Stomach (tissue), 9 donors: Measurements from ENCODE around the gene EEFSEC. TPM values are rescaled to one million over a fixed set of nuclear protein-coding genes. Genes with fewer than 3 reads are reported as not detected.

Experiments used
- DNase-seq, 2 donors: peaks; one replicate each; pipeline versions ENCODE4 v3.0.0 to v3.0.0-alpha.2; 2013 to 2019
- H3K27ac ChIP-seq, 5 donors: fragments of 200-600 bp in 4 of 5; sonication (generic) in 4 of 5; one replicate each; pipeline ENCODE4 v1.5.1; 2013 to 2019; ENCODE audit warnings: mild to moderate bottlenecking in 1 of 5, moderate library complexity in 1 of 5
- H3K27me3 ChIP-seq, 3 donors: fragments of 200-600 bp; sonication (generic); one replicate each; pipeline ENCODE4 v1.5.1; 2017 to 2019; ENCODE audit warnings: mixed run types in 1 of 3
- H3K36me3 ChIP-seq, 4 donors: fragments of 200-600 bp; sonication (generic); 1 replicate in 3 of 4; 2 replicates in 1 of 4; pipeline ENCODE4 v1.5.1; 2016 to 2019
- H3K4me1 ChIP-seq, 4 donors: fragments of 200-600 bp; sonication (generic); one replicate each; pipeline ENCODE4 v1.5.1; 2016 to 2019
- H3K4me3 ChIP-seq, 4 donors: fragments of 200-600 bp; sonication (generic) in 3 of 4; one replicate each; pipeline ENCODE4 v1.5.1; 2016 to 2019; ENCODE audit warnings: mild to moderate bottlenecking in 1 of 4
- H3K9me3 ChIP-seq, 4 donors: fragments of 200-600 bp; sonication (generic); one replicate each; pipeline ENCODE4 v1.5.1; 2016 to 2019
- CTCF ChIP-seq, 7 experiments: fragments of 450-650 bp in 4 of 7; fragments of 200-600 bp in 3 of 7; sonication (generic) in 3 of 7; IDR thresholded peaks; one replicate each; pipeline ENCODE4 v1.5.1; 2016 to 2019; ENCODE audit warnings: antibody characterized with exemption in 7 of 7, control low read depth in 2 of 7, mild to moderate bottlenecking in 1 of 7
- EP300 ChIP-seq: sonication (generic); formaldehyde crosslinking; IDR thresholded peaks from one replicate; pipeline ENCODE4 v1.6.1; 2017; ENCODE audit warnings: antibody characterized with exemption
- POLR2A ChIP-seq, 4 donors: fragments of 450-650 bp; IDR thresholded peaks; one replicate each; pipeline ENCODE4 v1.6.1; 2016; ENCODE audit warnings: antibody characterized with exemption in 4 of 4, control low read depth in 2 of 4, mild to moderate bottlenecking in 1 of 4, moderate library complexity in 1 of 4
- POLR2AphosphoS5 ChIP-seq, 3 donors: sonication (generic); formaldehyde crosslinking; IDR thresholded peaks; one replicate each; pipeline ENCODE4 v1.6.1; 2016; ENCODE audit warnings: antibody characterized with exemption in 3 of 3
- WGBS, 5 donors: extraction: QIAGEN DNeasy Blood & Tissue Kit in 3 of 5; methylation state at CpG; one replicate each; pipeline versions ENCODE4 v1.1.5 to v1.1.7; 2013 to 2018; 5-methylcytosine and 5-hydroxymethylcytosine counted together
- intact Hi-C: fragments of 100-400 bp; cut with DNase I; formaldehyde crosslinking; loops from one replicate; pipeline ENCODE4 v1.15.1; 2023; ENCODE audit warnings: low total_unique reads
- polyA plus RNA-seq, 3 donors: library from polyadenylated mRNA; stranded (reverse); fragments of 200-250 nt; gene quantifications; one replicate each; pipeline ENCODE4 v1.2.3, GENCODE V29; 2013
- total RNA-seq, 5 donors: library from RNA; depleted of rRNA; stranded (reverse); fragments of >200 nt; gene quantifications; one replicate each; pipeline versions ENCODE4 v1.1.0 to v1.2.3, GENCODE V29; 2014 to 2016
- donor health status: healthy with polysubstance abuse.
- donor health status: Bipolar disorder and iron deficiency.
- donor health status: healthy.

Gene EEFSEC
- total and polyA plus RNA-seq, 8 donors, result 5.0 to 39.1 (median 13.2) TPM

- H3K4me1 ChIP-seq, result peaks cover 0 to 20% (median 15%) of the 10 kb centered on the region in 4 donors
- no peak for TF ChIP-seq POLR2AphosphoS5 (IDR thresholded peaks at IDR 0.05)
- TF ChIP-seq POLR2A (IDR thresholded peaks at IDR 0.05), result no peak
- no peak for TF ChIP-seq EP300
- TF ChIP-seq CTCF (IDR thresholded peaks at IDR 0.05), result no peak
- H3K27ac ChIP-seq, result no peak overlapping the region
- peaks cover 0 to 27% (median 21%) of the 10 kb centered on the region in 4 donors for H3K36me3 ChIP-seq
- no peak for DNase-seq
- no peak overlapping the region for H3K4me3 ChIP-seq
- H3K27me3 ChIP-seq, result no peaks in the 10 kb centered on the region
- no peaks in the 10 kb centered on the region for H3K9me3 ChIP-seq
- intact Hi-C loops, result no loop called here
- WGBS, 5 donors, result 91 to 100% (median 96%) methylated on average over 4 to 6 of the region's 6 CpGs
These were observed 204.3 kb downstream of the EEFSEC start for GRCh38 chr3:128357538-128357937.

- Histone ChIP-seq H3K27ac (no peak overlapping the region), H3K27me3 (no peaks in the 10 kb centered on the region), H3K4me3 (no peak overlapping the region), H3K36me3 (peaks cover 0 to 31% (median 23%) of the 10 kb centered on the region in 4 donors), H3K9me3 (no peaks in the 10 kb centered on the region), H3K4me1 (peaks cover 0 to 20% (median 15%) of the 10 kb centered on the region in 4 donors)
- intact Hi-C loops, result no loop called here
- 89 to 97% (median 94%) methylated on average over 13 to 17 of the region's 17 CpGs for WGBS, 5 donors
- no peak for DNase-seq
- TF ChIP-seq CTCF (IDR thresholded peaks at IDR 0.05), result no peak
- no peak for TF ChIP-seq POLR2AphosphoS5 (IDR thresholded peaks at IDR 0.05)
- no peak for TF ChIP-seq EP300
- TF ChIP-seq POLR2A (IDR thresholded peaks at IDR 0.05), result no peak
These were observed 205.0 kb downstream of the EEFSEC start for GRCh38 chr3:128358156-128358895.

- TF ChIP-seq POLR2AphosphoS5 (IDR thresholded peaks at IDR 0.05) (no peak), EP300 (no peak), CTCF (IDR thresholded peaks at IDR 0.05) (no peak), POLR2A (IDR thresholded peaks at IDR 0.05) (no peak)
- Histone ChIP-seq H3K4me3 (no peak overlapping the region), H3K27me3 (no peaks in the 10 kb centered on the region), H3K4me1 (peaks cover 0 to 12% (median 10%) of the 10 kb centered on the region in 4 donors), H3K9me3 (no peaks in the 10 kb centered on the region), H3K36me3 (peaks cover 0 to 32% (median 21%) of the 10 kb centered on the region in 4 donors), H3K27ac (no peak overlapping the region)
- 84 to 91% (median 86%) methylated on average over 6 of the region's 6 CpGs for WGBS, 5 donors
- DNase-seq, result no peak
- intact Hi-C loops, result no loop called here
These were observed 205.9 kb downstream of the EEFSEC start for GRCh38 chr3:128359060-128359664.

- no peak for TF ChIP-seq CTCF (IDR thresholded peaks at IDR 0.05)
- TF ChIP-seq EP300, result no peak
- no peak for TF ChIP-seq POLR2AphosphoS5 (IDR thresholded peaks at IDR 0.05)
- TF ChIP-seq POLR2A (IDR thresholded peaks at IDR 0.05), result no peak
- 72 to 90% (median 87%) methylated on average over 6 to 8 of the region's 8 CpGs for WGBS, 5 donors
These were observed 206.8 kb downstream of the EEFSEC start for GRCh38 chr3:128359846-128360642.

More at GRCh38 chr3:128359846-128360642, 206.8 kb downstream of the EEFSEC start:
- intact Hi-C loops, result no loop called here
- peaks cover 0 to 35% (median 20%) of the 10 kb centered on the region in 4 donors for H3K36me3 ChIP-seq
- DNase-seq, result no peak
- peaks cover 0 to 3% (median 2%) of the 10 kb centered on the region in 4 donors for H3K4me1 ChIP-seq
- no peaks in the 10 kb centered on the region for H3K27me3 ChIP-seq
- no peak overlapping the region for H3K4me3 ChIP-seq
- no peaks in the 10 kb centered on the region for H3K9me3 ChIP-seq
- no peak overlapping the region for H3K27ac ChIP-seq
